ENCODE measurements around the gene TBC1D22A.

TBC1D22A gene

GRCh38 chr22:46962406-46962805, 200.0 kb downstream of the TBC1D22A start:
- peak; percentile 2 for DNase-seq

GRCh38 chr22:46963672-46964545, 201.5 kb downstream of the TBC1D22A start:
- DNase-seq, result no peak

DNA sequence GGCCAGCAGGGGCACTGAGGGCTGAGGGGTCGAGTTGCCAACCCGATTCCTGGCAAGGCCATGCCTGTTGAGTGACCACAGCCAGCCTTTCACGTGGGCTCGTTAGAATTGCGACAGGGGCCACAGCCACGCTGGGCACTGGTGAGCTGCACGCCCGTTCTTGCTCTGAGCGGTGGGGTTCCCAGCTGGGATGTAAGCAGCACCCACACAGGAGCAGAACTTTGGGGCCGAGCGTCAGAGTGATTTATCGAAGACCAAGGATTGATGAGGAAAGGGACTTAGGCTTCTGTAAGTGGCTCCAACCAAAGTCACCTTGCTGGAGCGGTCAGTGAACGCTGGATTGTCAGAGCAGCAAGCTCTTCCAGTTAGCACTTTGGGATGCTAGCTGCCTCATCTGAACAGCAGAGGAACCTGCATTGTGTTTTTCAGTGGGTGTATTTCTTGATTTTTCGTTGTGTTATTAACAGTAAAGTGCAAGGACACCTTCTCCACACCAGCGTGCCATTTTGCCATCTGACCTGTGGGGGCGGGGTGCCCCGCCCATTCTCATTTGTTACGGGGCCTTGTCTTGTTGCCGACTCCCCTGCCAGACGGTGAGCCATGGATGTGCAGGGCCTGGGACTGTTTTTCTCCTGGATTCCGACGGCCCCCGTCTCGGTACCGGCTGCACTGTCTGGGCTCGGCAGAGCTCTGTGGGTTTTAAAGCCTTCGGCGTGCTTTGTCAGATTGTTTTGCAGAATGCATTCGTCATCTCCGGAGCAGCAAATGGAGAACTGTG, 202.5 kb downstream of the TBC1D22A start:
- no peak for DNase-seq

DNA sequence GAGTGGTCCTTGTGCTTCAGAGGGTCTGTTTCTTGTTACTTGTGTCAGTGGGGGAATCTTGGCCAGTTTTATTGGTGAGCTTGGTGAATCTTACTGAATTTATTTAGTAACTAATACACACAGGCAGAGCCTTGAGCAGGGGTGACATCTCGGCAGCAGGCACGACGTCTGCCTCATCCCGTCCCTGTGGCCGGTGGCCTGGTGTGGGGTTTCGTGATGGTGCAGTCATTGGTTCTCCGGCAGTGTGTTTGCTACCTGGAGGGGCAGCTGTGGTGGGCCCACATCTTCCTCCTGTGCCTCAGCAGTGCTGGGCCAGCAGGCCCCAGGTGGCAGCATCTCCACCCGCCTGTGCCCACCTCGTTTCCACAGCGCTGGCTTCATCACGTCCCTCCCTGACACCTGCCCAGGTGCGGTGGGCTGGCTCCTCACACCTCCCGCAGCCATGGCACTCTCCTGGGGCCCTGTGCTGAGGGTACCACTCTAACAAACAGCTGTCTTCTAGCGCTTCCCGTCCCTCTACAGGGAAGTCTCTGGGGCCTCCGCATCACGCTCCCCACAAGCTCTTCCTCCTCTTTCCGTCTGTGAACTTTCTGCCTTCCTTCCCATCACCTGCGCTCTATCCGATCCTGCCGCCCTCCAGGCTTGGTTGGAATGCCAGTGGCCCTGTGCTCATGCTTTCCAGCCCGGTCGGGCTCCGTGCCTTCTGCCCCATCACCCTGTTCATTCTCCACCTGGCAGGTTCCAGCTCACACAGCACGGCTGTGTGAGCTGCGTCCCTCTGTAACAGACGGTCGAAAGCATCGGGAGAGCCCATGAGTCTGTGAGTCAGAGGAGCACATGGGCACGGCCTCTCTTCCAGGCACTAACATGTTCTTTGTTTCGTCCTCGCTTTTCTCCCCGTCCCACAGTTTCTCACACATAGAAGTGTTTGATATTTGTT, 203.4 kb downstream of the TBC1D22A start:
- no peak for DNase-seq

GRCh38 chr22:46966495-46966845, 204.0 kb downstream of the TBC1D22A start:
- DNase-seq, result peak; percentile 43

GRCh38 chr22:46966846-46967245, 204.4 kb downstream of the TBC1D22A start:
- no peak for DNase-seq

DNA sequence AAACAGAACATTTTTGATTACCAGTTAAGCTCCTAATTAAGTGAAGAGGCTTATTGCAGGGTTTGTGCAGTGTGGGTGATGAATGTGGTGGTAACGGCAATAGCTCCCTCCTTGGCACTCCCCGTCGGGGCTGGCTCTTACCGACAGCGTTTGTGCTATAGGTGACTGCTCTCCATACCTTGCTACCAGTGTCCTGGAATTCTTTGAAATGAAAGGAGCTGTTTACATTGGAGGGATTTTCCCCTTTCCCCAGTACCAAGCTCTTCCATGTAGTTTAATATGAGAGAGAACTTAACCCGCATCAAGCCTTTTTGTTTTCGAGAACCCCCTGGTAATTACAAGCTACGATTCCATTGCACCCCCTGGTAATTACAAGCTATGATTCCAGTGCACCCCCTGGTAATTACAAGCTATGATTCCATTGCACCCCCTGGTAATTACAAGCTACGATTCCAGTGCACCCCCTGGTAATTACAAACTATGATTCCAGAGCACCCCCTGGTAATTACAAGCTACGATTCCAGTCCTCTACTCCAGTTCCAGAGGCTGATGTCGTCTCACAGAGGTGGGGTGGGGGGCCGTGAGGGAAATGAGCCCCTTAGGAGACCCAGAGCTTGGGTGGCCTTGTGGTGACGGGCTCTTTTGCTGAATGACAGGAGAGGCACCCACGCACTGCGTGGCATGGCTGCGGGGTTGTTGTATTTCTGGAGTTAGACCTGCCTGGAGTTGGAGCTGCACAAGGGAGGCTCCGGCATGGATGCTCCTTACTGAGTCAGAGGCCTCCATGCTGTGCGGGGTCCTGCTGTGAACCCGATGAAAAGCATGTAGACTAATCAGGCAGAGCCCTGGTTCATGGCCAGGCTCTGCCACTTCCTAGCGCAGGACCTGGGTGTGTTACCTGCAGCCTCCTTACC, 205.3 kb downstream of the TBC1D22A start:
- no peak for DNase-seq

DNA sequence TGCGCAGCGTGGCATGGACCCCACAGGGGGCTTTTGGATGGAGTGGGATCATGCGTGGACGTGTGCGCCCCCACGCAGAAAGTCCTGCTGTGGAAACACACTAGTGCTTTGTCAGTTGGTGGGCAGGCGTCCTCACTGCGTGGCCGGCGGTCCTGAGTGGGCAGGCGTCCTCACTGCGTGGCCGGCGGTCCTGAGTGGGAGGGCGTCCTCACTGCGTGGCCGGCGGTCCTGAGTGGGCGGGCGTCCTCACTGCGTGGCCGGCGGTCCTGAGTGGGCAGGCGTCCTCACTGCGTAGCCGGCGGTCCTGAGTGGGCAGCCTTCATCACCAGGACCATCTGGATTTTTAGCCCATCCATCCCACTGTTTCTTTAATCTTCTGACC, 205.9 kb downstream of the TBC1D22A start:
- DNase-seq, result no peak

- DNase-seq, result no peak
These were observed 206.4 kb downstream of the TBC1D22A start for GRCh38 chr22:46968848-46969247.

DNA sequence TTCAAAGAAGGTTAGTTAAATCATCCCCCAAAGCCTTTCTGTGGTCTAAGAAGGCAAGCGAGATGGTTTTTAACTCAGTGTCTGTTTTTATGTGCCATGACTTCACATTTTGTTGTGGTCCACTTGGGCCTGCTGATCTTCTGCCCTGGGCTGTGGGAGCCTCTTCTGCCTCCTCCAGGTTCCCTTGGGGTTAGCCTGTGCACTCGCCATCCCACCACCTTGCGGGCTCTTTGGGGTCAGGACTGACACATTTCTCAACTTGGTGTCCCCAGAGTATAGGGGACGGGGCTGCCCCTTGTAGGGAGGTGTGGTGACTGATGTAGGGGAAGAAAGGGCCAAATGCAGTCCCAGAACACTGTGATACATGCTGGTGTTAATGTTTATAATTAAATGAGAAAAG, 207.0 kb downstream of the TBC1D22A start:
- DNase-seq, result no peak

DNA sequence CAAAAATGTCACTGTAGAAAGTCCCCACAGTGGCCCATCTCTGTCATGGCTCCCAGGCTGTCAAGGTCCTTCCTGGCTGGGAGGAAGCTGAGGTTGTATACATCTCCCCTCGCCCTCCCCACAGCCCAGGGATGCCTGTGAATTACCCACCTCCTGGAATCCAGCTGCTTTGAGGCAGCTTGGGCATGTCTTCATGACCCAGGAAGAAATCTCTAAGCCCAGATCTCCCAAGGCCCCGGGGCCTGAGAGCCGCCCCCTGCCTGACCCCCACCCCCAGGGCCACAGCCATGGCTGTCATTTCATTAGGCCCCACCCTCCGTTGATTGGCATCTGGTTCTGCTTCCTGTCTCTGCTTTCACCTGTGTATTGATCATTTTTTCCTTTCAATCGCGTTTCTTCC, 207.5 kb downstream of the TBC1D22A start:
- no peak for DNase-seq

DNA sequence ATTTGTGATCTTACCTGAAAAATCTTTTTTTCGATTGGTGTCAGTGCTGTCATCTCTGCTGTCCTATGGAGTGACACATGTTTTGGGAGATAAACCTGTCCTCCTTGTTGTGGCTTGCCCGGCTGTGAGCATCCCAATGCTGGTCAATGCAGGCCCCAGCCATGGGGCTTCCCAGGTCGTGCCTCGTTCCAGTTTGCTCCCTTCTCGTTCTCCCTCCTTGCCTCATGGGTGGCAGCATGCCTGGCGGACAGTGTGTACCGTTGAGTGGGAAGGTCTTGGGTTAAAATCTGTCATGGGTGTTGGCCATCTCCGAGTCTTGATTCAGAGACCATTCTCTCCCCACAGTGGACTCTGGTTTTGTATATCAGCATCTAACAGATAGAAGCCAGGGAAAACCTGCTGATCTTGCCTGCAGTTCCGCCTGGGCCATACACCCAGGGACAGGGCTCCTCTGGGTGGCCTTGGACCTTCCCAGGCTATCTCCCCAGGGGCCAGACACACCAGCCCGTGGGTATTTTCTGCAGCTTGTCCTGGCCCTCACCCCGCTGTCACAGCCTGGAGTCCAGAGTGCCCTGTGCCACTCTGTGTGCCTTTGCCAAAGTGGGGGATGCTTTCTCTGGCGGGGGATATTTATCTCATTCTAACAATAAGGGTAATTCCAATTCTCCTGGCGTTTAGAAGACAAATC, 208.1 kb downstream of the TBC1D22A start:
- no peak for DNase-seq

DNA sequence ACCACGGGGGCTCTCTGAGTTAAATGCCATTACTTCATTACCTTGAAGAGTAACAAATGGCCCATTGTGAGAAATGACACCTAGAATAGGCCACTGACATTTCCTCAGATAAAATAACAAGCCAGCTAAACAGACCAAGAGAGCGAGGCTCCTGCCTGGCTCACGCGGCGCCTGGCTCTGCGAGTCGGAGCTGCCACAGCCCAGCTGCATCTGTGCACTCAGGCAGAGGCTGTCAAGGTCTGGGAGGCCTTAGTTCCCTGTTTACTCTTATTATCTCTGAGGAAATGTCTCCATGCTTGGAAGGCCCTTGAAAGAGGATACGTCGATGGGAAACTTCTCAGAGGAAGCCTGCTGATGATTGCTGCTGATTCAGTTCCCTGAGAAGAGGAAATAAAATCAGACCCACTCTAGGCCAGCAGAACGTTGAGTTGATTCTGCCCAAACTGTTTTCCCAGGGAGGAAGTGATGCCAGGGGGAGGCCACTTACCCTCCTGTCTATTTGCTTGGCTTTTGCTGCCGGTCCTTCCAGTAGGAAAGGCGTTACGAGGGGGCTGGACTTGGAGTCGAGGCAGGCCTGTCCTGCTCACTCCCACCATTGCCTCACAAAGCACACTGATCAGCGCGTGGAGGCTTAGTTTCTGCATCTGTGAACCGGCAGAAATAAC, 208.8 kb downstream of the TBC1D22A start:
- DNase-seq, result no peak

GRCh38 chr22:46971764-46972125, 209.3 kb downstream of the TBC1D22A start:
- no peak for DNase-seq

- no peak for DNase-seq
These were observed 209.8 kb downstream of the TBC1D22A start for GRCh38 chr22:46972256-46972655.

- no peak for DNase-seq
These were observed 210.7 kb downstream of the TBC1D22A start for GRCh38 chr22:46972901-46973831.

- DNase-seq, result no peak
These were observed 211.6 kb downstream of the TBC1D22A start for GRCh38 chr22:46974077-46974476.

- no peak for DNase-seq
These were observed 212.5 kb downstream of the TBC1D22A start for GRCh38 chr22:46974631-46975585.
